GM19035 (cell line): Measurements from ENCODE around the gene STIM2.
"Not testable (repeated sequence)": the region's sequence is repeated elsewhere in the genome, so short reads cannot be mapped to it uniquely, and the experiment has no call there.

Source experiments
- ATAC-seq: cut with Tn5 transposase; IDR thresholded peaks from one replicate; pipeline ENCODE4 v1.9.1; 2021; ENCODE audit not compliant: unreplicated experiment

The STIM2 gene

DNA sequence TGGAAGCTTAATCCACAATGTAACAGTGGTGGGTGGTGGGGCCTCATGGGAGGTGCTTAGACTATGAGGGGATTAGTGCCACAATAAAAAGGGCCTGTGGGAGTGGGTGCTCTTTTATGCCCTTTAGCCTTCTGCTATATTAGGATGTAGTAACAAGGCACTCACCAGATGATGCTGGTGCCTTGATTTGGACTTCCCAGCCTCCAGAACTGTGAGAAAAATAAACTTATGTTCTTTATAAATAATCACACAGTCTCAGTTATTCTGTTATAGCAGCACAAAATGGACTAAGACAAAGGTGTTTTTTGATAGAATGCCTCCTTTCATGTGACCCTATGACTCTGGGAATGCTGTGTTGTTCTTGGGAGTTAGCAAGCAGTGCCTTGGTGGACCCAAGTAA lies 89.8 kb downstream of the STIM2 start:
- ATAC-seq = no peak

DNA sequence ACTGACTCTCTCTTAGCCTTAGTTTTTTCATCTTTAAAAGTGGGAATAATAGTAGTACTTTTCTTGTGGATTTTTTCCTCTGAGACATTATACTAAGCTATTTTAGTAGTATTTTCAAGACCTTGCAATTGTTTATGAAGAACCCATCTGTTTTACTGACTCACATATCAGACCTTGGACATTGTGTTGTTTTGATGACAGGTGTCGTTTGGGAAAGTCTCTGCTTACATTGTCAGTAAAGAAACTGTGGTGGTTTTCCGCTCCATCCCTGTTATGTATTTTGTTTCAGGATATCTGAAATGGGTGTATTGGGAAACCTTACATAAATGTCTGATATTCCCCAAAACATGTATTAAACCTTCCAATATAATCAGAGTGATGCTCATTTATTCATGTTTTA lies 92.2 kb downstream of the STIM2 start:
- ATAC-seq = no peak

DNA sequence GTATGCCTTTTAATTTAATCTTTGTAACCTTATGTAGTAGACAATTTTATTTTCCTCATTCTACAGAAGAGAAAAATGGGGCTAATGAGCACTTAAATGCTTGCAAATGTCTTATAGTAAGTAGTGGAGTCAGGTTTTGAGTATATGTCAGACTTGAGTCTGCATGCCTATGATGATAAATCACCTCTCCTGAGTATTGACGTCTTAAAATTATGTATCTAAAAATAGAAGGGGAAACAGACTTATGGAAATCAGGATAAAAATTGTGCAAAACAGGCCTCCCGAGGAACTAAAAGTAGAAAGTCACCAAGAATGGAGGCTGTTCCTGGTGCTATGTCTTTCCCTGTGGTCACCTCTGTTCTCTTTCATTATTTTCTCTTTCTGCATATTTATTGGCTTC lies 92.7 kb downstream of the STIM2 start:
- ATAC-seq = no peak

DNA sequence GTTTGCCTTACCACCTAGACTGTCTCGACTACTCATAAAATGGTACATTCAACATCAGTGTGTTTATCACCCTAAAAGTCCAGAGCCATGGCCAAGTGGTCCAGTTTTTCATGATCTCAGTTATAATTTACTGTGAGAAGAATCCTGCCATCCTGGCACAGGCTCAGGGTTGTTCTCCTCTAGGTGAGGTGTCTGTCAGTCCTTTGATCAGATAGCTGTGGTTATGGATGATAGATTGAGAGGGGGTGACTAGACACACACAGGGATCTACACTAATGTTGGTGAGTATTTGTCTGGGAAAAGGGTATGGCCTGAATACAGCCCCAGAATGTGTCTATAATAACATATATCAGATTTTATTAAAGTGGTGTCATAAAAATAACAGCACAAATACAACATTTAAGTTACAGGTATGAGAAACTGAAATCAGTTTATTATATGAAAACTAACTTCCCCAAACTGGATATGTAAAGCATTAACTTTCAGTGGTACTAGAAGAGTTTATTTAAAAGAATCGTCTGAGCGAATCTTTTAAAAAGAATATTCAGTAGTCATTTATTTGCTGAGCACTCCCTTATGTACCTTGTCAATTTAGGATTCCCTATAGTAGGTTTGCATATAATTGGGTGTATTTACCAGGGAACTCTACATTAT lies 93.3 kb downstream of the STIM2 start:
- ATAC-seq = no peak

DNA sequence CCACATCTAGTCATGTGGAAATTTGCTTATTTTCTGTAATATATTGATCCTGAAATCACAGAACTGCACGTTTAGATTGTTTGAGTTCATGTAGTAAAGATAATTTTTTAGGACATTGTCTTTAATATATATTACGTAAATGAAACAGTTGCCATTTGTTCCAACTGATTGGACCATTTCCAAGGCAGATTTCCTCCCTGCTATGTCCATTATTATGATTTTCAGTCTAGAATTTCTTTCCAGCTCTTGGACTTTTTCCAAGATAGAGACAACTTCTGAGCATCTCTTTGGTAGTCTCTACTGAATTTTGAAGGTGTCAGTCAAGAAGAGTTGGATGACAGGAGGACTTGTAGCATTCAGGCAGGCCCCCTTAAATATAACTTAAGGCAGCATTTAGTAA lies 94.6 kb downstream of the STIM2 start:
- ATAC-seq = no peak

DNA sequence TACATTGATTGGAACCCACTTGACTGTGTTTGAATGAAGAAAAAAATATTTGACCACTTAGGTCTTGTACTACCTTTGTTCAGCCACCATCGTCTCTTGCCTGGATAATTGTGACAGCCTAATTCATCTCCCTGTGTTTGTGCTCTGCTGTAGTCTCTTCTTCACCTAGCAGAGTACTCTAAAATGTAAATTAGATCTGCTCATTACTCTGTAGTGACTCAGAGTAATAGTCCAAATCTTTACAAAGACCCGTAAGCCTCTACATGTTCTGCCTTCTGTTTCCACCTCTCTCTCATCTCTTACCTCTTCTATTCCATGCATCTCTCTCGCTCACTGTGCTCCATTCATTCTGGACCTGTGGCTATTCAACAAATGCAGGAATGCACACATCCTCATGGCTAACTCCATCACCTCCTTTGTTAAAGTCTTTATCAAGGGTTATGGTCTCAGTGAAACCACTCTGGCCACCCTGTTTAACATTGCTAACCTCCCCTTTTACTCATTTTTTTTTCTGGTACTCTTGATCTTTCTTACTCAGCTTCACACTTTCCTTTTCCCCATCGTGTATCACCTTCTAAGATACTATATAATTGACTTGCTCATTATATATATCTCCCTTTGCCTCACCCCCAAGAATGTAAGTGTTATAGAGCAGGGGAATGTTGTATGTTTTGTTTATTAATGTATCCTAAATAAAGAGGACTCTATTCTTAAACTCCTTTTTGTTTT lies 98.4 kb downstream of the STIM2 start:
- ATAC-seq = no peak

DNA sequence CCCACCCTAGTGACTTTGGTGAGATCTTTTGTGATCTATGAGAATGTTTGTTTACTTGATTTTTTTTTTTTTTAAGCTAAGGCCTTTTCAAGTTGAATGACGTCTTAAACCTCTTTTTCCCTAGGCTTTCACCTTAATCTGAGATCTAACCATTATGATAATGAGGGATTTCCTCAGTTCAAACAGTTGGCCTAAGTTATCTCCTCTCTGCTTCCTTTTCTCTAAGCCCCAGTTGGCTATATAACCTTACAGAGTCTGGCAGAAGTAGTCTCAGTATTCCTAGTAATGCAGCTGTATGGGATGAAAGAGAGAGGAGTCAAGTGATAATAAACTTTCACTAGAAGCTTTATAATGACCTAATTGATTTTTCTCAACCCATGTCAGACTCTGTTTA lies 99.0 kb downstream of the STIM2 start:
- no peak for ATAC-seq

DNA sequence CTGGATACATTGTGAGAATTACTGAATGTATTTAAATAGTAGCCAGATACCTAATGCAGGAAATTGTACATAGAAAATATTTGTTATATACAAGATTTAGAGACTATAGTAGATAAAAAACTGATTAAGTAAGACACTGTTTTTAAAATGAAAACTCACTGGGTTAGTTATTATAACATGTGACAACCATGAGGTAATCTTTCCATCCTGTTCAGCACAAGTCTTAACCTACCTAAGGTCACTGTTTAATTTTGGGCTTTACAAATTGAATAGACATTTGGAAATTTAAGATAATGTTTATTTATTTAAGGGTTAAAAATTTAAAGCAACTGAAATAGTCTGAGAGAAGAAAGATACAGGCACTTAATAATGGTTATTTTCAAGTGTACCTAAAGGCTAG lies 102.1 kb downstream of the STIM2 start:
- ATAC-seq = no peak

DNA sequence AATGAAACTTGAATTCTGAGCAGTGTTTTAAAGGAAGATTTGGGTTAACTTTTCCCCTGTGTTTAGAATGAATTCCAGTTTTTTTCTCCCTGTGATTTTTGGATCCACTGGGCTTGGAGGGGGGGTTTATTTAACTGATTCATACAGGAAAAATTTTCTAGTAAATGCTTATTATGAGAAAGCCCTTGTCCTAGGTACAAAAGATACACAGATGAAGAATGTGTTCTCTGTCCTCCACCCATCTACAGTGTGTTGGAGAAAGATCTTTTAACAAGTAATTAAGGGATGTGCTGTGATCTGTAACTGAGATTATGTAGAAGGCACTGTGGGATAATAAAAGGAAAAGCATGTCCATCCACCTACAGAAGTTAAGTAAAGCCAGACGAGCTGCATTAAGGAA lies 103.9 kb downstream of the STIM2 start:
- ATAC-seq = no peak

DNA sequence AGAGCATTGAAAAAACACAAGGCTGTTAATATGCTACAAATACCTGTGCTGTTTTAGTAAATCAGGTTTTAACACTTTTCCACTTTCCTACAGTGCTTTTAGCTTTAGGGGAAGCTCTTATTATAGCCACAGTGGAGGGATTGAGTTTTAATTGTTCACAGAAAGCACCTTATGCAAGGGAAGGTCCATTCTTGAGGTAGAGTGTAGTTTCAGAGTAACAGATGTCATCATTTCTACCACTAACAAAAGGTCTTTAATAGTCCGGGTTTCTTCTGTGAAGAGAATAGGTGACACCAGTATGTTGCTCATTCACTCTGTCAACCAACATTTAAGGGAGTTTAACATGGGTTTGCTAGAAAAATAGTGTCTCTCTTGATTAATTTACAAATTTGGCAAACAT lies 104.4 kb downstream of the STIM2 start:
- no peak for ATAC-seq

DNA sequence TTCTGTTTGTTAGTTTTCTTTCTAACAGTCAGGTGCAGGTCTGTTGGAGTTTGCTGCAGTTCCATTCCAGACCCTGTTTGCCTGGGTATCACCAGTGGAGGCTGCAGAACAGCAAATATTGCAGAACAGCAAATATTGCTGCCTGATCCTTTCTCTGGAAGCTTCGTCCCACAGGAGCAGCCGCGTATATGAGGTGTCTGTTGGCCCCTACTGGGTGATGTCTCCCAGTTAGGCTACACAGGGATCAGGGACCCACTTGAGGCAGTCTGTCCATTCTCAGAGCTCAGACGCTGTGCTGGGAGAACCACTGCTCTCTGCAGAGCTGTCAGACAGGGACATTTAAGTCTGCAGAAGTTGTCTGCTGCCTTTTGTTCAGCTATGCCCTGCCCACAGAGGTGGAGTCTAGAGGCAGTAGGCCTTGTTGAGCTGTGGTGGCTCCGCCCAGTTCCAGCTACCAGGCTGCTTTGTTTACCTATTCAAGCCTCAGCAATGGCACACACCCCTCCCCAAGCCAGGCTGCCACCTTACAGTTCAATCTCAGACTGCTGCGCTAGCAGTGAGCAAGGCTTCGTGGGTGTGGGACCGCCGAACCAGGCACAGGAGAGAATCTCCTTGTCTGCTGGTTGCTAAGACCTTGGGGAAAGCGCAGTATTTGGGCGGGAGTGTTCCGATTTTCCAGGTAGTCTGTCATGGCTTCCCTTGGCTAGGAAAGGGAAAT lies 115.0 kb downstream of the STIM2 start:
- ATAC-seq = not testable (repeated sequence)

DNA sequence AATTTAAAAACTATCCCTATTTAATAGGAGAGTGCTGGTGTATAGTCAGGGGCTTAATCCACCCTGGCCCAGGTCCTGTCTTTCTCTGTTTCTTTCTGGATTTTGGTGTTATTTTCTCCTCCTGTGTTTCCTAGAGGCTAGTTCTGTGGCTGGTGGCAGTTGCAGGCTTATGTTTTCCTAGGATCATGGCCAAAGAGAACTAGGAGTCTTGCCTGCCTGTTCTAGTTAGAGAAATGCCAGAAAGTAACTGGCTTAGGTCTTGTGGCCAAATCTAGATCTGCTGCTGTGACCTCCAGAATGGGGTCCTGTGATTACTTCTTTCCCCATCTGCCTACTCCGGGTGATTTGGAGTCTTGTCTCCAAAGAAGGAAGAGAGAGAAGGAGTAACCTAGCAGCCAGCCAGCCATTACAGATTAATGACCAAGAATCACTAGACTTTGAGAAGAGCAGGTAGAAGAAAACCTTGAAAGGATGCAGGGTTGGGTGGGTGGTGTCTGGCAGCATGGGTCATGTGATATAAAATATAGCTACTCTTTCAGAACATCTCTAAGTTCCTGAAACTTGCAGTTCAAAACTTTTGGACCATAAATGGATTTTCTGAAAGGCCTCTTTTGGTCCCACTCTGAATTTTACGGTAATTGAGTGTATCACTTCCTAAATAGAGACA lies 117.9 kb downstream of the STIM2 start:
- ATAC-seq = no peak

DNA sequence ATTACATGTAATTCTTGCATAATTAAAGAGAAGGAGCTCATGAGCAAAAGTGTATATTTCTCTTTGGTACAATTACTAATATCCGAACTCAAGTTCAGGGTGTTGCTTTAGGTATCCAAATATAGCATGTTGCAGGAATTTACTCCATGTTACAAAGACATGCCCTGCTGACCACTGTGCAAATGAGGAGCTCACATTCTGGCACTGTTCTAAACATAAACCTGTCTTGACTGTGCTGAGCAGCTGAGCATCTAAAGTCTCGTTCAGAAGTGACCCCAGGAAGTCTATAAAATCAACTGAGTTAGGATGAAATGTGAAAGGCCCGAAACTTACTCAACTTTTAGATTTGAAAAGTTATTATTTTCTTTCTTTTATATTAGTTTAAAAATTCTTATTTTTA lies 124.3 kb downstream of the STIM2 start:
- ATAC-seq = no peak

DNA sequence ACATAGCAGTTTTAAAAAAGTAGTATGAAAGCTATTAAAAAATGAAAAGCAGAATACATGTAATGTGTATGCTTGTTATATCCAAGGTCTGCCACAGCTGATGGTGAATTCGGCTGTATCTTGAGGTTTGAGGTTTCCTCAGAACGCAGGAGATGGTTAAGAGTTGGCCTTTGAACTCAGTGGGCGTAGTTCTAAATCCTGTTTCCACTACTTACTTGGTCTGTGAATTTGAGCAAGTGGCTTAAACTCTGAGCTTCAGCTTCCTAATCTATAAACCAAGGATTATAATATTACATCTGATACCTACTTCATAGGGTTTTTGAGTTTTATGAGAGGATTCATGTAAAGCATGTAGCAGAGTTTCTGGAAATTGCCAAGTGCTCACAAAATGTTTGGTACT lies 125.2 kb downstream of the STIM2 start:
- peak; percentile 93 for ATAC-seq

DNA sequence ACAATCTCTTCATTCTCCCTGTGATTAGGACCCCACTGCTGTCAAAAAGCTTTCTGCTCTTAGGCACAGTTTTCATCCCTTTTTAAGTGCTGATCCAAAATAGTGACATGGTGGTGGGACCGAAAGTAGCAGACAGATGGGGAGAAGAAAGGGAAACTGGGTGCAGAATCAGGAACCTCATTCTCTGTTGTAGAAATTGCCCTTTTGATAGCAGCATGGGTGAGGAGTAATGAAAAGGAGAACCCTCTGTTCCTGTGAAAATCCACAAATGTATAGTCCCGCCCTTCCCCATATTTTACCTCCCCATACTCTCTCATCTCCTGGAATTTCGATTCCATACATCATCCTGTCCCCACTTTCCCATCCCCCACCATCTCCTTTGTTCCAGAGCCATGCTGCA lies 126.5 kb downstream of the STIM2 start:
- ATAC-seq = no peak

DNA sequence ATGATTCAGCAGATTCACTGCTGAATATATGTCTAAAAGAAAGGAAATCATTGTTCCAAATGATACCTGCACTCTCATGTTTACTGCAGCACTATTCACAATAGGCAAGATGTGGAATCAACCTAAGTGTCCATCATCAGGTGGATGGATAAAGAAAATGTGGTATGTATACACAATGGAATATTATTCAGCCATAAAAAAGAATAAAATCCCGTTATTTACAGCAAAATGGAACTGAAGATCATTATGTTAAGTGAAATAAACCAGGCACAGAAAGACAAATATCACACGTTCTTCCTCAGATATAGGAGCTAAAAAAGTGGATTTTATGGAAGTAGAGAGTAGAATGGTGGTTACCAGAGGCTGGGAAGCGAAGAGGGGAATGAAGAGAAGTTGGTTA lies 130.4 kb downstream of the STIM2 start:
- ATAC-seq = no peak

DNA sequence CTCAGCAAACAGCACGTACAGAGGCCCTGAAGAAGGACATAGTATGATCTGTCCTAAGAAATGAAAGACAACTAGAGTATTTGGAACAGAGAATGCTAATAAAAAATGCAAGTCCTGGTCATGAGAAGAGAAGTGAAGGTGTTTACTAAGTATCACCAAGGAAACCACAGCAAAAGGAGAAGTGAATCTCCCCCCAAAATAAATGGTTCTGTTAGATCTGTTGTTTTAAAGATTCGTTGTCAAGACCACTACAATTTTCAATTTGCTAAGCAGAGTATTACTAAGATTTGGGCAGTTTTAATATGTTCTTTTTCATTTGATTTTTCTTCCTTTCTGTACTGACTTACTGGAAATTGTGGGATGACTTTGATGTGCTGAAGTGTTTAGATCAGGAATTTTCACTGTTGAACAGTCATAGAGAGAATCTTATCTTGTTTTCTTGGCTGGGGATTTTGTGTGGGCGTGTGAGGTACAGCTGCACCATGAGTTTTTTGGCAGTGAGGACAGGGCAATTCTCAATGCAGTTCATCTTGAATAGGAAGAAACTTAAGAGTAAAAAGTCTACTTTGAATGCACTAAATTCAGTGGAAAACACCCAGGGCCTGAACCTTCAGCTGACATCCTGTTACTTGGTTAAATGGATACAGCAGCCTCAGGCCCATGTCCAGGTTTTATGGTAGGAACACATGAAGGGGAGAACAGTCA lies 132.2 kb downstream of the STIM2 start:
- ATAC-seq = peak; percentile 96

DNA sequence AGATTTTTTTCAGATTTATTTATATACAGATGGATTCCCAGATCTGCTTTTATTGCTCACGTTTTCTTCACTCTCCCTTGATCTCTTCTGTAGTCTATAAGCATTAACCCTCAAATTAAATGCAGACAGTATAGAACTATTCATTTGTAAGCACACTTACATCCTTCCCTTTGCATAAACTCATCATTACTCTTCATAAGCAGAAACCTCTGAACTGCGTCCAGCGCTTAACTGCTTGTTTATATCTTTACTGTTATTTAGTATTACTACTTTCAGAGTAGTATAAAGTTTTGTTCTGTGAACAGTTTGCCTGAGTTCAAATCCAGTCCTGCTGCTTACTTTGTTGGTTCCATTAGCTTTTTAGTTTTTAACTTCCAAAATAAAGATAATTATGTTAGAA lies 132.9 kb downstream of the STIM2 start:
- ATAC-seq = no peak

DNA sequence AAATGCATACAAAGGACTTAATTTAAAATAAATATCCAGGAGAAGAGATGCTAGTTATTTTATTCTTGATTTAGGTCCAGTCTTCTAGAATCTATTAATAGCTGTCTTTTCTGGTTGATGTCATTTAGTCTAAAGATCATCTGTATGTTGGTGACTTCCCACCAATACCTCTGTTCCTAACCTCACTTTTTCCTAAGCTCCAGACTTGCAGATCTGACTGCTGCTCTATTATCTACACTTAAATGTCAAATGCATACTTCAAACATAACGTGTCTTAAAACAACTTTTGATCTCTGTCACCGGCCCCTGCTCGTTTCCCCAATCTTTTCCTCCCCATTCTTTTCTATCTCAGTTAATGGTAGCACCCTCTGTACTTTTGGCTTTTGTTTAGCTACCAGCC lies 133.3 kb downstream of the STIM2 start:
- ATAC-seq = no peak

DNA sequence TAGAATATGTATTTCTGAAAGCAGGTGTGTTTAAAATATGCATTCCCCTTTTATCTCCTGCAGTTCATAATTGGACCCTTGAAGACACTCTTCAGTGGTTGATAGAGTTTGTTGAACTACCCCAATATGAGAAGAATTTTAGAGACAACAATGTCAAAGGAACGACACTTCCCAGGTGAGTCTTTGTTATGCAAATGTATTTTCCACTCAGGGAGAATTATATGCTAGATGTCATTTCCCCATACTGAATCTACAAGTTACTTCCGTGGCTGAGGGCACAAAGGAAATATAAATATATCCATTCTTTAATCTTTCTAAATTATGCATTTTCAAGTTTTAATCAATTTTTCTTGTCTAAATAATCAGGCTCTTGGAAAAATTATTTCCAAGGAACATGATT lies 134.7 kb downstream of the STIM2 start:
- ATAC-seq = no peak

DNA sequence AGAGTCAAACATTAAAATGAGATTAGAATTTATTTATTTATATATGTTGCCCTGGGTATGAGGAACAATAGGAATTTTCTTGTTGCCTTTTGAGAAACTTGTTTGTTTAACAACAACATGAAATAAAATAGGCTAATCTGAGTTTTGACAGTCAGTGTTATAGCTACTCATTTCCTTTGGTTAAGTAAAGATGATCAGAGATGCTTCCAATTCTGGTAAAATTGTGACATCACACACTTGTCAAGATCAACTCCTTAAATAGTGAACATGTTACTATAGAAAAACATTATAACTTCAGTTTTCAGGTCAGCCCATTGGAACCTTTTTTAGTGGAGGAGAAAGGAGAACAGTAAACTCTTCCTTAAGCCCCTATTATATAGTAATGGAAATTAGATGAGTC lies 136.1 kb downstream of the STIM2 start:
- no peak for ATAC-seq
